HG03432 (cell line): ENCODE measurements around the gene MYO1E.
A peak's percentile ranks its signal among the peaks of the same experiment; 100 is the strongest.

Experiments
- ATAC-seq: cut with Tn5 transposase; IDR thresholded peaks from one replicate; pipeline ENCODE4 v1.9.1; 2021; ENCODE audit warnings: mild to moderate bottlenecking, moderate library complexity; ENCODE audit not compliant: unreplicated experiment

Gene MYO1E

GRCh38 chr15:59268852-59269407, 103.7 kb downstream of the MYO1E start:
- no peak for ATAC-seq

GRCh38 chr15:59268168-59268851, 104.4 kb downstream of the MYO1E start:
- ATAC-seq, result no peak

DNA sequence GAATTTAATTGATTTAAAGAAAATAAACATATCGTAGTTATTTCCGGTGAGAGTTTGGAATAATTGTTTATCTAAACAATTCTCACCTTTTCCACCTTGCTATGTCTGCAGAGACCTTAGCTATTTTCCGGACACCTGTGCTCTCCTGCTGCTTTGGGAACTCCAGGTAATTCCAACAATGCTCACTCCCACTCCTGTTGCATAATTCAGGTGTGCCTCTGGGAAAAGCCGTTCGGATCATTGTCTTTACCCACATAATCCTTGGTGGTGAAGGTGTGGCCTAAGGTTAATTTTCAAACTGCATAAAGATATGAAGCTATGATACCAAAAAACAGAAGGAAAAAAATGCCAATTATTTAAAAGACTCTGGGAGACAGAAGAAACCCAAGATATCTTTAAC, 106.6 kb downstream of the MYO1E start:
- no peak for ATAC-seq

DNA sequence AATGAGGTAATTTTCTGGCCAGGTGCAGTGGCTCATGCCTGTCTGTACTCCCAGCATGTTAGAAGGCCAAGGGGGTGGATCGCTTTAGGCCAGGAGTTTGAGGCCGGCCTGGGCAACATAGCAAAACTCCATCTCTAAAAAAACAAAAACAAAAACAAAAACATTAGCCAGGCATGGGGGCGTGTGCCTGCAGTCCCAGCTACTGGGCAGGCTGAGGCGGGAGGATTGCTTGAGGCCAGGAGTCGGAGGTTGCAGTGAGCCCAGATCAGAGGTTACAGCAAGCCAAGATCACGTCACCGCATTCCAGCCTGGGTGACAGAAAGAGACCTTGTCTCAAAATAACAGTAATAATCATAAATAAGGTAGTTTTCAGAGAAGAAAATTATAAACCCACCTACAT, 110.4 kb downstream of the MYO1E start:
- no peak for ATAC-seq

DNA sequence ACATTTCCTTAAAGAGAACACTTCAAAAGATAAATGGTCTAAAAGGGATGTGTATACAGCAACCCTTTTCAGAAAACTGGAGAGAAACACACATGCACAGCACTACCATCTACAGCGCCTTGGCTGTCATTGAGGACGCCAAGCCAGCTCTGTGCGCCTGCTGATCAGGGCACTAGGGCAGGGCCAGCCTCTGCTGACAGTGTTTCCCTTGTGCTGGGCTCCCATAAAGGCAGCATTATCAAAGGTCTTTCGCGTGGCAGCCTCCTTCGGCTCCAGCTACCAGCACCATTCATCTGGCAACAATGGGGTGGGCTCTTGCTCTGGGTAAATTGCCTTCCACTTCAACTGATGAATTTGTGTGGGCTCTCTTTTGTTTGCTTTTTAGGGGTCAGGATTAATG, 112.6 kb downstream of the MYO1E start:
- ATAC-seq, result no peak

GRCh38 chr15:59259137-59259943, 113.3 kb downstream of the MYO1E start:
- ATAC-seq, result no peak

GRCh38 chr15:59258317-59258716, 114.4 kb downstream of the MYO1E start:
- ATAC-seq, result no peak

DNA sequence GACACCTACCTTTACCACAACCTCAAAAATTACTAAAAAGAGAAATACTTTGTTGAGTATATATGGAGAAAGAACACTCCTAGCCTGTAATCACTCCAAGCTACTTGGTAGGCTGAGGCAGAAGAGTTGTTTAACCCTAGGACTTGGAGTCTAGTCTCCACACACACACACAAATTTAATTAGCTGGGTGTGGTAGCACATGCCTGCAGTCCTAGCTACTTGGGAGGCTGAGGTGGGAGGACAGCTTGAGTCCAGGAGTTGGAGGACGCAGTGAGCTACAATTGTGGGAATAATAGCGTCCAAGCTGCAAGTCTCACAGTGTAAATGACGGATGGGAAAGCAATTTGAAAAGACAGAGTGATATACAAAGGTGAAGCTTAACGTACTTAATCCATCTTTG, 115.5 kb downstream of the MYO1E start:
- ATAC-seq, result no peak

- ATAC-seq, result no peak
Observed at GRCh38 chr15:59256482-59256881, 116.2 kb downstream of the MYO1E start.

DNA sequence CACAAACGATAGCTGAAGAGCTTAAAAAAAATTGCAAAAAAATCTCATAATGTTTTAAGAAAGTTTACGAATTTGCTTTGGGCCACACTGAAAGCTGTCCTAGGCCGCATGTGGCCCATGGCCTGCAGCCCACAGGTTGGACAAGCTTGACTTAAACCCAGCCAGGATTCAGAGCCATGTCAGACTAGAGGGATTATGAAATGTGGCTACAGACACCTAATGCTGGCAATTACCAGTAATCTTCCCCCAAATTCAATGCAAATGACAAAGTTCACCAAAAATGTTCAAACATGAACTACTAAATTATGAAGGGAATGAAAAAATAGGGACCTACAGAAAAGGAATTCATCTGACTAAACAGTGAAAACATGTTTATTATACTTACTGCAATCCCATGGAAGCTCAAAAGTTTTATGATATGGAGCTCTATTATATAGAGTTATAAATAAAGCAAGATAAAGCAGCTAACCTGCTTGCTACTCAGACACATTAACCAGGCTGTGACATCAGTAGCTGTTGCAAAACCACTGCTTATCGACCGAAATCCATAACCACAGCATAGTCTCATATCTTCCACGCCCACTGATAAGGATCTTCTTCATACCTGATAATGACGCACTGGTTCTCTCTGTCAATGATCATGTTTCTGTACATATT, 116.9 kb downstream of the MYO1E start:
- ATAC-seq, result no peak

- no peak for ATAC-seq
Observed at GRCh38 chr15:59252137-59252536, 120.5 kb downstream of the MYO1E start.

DNA sequence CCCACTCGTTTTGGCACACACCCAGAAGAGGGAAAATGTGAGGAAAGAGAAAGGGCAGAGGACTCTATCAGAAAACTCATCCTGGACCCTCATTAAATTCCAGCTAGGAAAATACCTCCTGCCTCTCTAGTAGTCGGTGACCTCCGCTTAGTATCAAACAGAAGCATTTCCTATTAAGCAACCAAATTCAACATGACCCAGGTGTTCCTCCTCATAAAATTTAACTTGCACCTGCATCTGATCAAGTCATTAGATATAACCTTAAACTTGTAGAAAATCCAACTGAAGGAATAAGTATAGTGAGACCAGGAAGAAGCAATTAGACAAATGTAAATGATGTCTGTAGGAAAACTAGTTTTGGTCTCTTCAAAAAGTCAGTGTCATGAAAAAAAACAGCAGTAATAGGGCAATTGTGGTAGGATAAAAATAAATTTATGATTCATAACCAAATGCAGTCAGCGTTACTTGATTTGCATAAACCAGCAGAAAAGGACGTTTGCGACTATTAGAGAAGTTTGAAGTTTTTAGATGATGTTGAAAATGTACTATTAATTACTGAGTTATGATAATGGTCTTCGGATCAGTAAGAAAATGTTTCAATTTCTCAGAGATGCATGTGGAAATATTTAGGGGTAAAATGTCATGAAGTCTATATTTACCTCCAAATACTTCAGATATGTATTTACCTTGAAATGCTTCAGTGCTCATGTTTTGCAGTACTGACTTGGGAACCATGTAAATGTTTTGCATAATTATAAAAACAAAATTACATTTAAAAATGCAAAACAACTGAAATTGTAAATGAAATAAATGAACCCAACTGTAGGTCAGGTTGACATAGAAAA, 121.4 kb downstream of the MYO1E start:
- ATAC-seq, result peak; percentile 51

GRCh38 chr15:59250249-59250648, 122.4 kb downstream of the MYO1E start:
- ATAC-seq, result no peak

DNA sequence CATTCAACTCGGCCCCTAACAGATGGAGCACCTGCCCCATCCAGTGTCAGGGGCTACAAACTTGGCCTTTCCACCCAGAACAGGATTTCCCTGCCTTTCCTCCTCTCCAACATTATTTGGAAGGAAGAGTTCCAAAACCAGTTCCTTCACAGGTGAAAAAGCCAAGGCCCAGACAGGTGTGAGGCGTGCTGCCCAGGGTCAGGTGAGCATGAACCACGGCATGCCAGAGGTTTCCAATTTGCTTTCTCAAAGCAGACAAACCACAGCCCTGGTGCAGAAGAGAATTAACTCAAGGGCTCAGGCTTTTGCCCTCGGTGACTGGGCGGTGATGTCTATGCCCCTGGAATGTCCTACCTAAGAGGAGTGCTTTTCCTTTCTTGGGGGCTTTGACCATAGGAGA, 122.9 kb downstream of the MYO1E start:
- no peak for ATAC-seq

DNA sequence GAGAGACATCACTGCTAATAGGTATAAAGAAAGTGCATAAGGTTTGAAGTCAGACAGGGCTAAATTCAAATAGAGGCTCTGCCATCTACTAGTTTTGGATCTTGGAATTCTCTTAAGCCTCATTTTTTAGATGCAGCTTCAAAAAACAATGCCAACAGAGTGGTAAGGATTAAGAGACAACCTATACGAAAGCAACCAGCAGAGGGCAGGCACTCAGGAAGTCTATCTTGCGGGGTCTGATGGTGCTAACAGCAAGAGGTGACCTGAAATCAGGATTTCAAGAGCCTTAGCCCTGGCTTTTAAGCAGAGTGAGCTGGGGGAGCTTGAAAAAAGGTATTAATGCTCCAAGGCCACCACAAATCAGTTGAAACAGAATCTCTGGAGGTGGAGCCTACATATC, 125.3 kb downstream of the MYO1E start:
- no peak for ATAC-seq

GRCh38 chr15:59245559-59245958, 127.1 kb downstream of the MYO1E start:
- ATAC-seq, result no peak

DNA sequence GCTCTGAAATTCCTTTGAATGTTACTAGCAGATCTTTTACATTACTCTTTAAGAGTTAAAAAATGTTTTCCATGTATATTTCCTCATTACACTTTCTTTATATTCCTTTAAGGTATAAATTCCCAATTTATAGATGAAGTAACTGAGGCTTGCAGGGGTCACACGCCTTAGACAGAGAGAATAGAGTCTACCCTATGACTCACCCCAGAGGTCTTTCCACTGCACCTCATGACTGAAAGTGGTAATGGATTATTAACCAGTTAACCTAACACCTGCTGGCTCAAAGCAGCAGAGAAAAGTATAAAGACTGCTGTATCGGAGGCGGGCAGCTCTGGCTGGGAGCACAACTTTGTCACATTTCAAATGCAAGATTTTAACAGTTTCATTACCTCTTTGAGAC, 128.3 kb downstream of the MYO1E start:
- ATAC-seq, result peak; percentile 87

DNA sequence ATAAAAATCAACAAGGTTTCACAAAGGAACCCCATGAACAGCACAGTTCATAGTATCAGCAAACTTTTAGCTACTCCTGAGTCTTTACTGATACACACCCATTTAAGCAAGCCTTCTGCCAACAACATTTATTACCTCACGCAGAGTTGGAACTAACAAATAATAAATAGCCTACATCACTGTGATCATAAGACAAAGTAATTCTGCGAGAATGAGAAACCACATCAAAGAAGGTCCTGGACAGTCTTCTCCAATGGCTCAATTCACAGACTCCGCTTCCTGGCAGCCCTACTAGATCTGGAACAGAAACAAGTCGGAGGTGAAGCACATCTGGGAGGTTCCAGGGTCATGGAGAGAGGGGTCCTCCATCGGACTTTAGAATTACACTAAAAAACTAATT, 129.0 kb downstream of the MYO1E start:
- ATAC-seq, result no peak

GRCh38 chr15:59242649-59243048, 130.0 kb downstream of the MYO1E start:
- no peak for ATAC-seq

DNA sequence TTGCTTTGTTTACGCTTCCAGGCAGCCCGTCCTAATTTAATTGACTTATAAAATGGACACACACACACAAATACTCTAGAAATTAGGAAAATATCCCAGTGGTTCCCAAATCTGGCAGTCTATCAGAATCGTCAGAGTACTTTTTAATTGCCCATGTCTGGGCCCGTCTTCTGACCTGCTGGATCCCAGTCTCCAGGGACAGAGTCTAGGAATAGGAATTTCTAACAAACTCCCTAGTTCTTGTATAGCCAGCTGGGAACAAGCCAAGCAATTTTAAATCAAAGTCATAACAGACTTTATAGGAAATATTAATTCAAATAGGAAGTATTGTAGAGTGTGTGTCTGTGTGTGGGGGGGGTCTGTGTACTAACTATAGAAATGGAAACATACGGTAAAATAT, 132.6 kb downstream of the MYO1E start:
- ATAC-seq, result no peak

DNA sequence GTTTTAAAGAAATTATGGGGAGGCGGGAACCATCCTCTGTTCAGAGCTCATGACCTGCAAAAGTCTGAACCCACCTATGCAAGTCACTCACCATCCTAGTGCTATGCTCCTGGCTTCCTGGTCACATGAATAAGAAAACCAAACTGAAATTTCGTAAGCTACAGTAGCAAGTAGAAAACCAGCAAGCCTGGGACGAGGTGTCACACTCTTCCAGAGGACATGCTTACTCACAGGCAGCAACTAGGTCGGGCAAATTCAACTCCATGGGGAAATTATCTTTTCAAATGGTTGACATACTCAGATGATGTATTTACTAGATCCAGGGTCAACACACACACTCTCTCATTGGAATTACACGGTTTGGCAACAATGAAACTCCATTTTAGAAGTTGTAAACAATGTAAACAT, 134.7 kb downstream of the MYO1E start:
- ATAC-seq, result peak; percentile 54
